Natural killer cell (primary cell): ENCODE results near the gene FAM219A. TPM values are rescaled to one million over a fixed set of nuclear protein-coding genes. Genes with fewer than 3 reads are reported as not detected.

Experiments
- ATAC-seq, 3 donors: fragments of 150-1000 bp in 2 of 3; fragments of 200-7000 bp in 1 of 3; cut with Tn5 transposase; 1 replicate in 1 of 3; 2 replicates in 2 of 3; pipeline ENCODE4 v1.10.0; 2021; ENCODE audit warnings: mild to moderate bottlenecking in 2 of 3, moderate library complexity in 2 of 3
- DNase-seq, 2 donors: peaks; one replicate each; pipeline versions ENCODE4 v3.0.0 to v3.0.0-alpha.2; 2013 to 2021; ENCODE audit warnings: mixed read lengths in 1 of 2
- H3K27ac ChIP-seq: one replicate; pipeline ENCODE4 v1.5.1; 2013; ENCODE audit warnings: mild to moderate bottlenecking, low read length
- H3K27me3 ChIP-seq: one replicate; pipeline ENCODE4 v1.6.1; 2013; ENCODE audit warnings: low read length; ENCODE audit not compliant: control insufficient read depth, insufficient read depth
- H3K36me3 ChIP-seq: one replicate; pipeline ENCODE4 v1.6.1; 2013; ENCODE audit warnings: low read length; ENCODE audit not compliant: control insufficient read depth, insufficient read depth
- H3K4me1 ChIP-seq: one replicate; pipeline ENCODE4 v1.6.1; 2013; ENCODE audit warnings: low read length; ENCODE audit not compliant: control insufficient read depth, insufficient read depth
- H3K4me3 ChIP-seq: one replicate; pipeline ENCODE4 v1.5.1; 2013; ENCODE audit warnings: low read length
- H3K9me3 ChIP-seq: one replicate; pipeline ENCODE4 v1.6.1; 2013; ENCODE audit warnings: low read length; ENCODE audit not compliant: control insufficient read depth, insufficient read depth
- H3K27ac Mint-ChIP-seq, 2 donors: one replicate each; pipeline ENCODE4 v1.8.0; 2022; ENCODE audit warnings: mild to moderate bottlenecking in 2 of 2, mixed read lengths in 2 of 2, moderate library complexity in 1 of 2
- H3K27me3 Mint-ChIP-seq, 2 donors: one replicate each; pipeline ENCODE4 v1.8.0; 2022; ENCODE audit warnings: low read depth in 2 of 2, mixed read lengths in 2 of 2
- H3K36me3 Mint-ChIP-seq: one replicate; pipeline ENCODE4 v1.8.0; 2022; ENCODE audit warnings: mixed read lengths
- H3K4me1 Mint-ChIP-seq, 2 donors: one replicate each; pipeline ENCODE4 v1.8.0; 2022; ENCODE audit warnings: mixed read lengths in 2 of 2
- H3K4me3 Mint-ChIP-seq: one replicate; pipeline ENCODE4 v1.8.0; 2022; ENCODE audit warnings: mild to moderate bottlenecking, moderate library complexity, mixed read lengths
- H3K9me3 Mint-ChIP-seq, 2 donors: one replicate each; pipeline ENCODE4 v1.8.0; 2022; ENCODE audit warnings: mixed read lengths in 2 of 2
- CTCF ChIP-seq: fragments of 200-600 bp; IDR thresholded peaks from one replicate; pipeline ENCODE4 v1.8.0; 2022; ENCODE audit warnings: antibody characterized with exemption
- WGBS: methylation state at CpG from one replicate; pipeline ENCODE4 v1.1.7; 2013; ENCODE audit warnings: missing lambda C conversion rate; ENCODE audit not compliant: insufficient coverage; 5-methylcytosine and 5-hydroxymethylcytosine counted together
- intact Hi-C: fragments of 100-400 bp; cut with micrococcal nuclease; formaldehyde crosslinking; loops from one replicate; pipeline ENCODE4 v1.14.2; 2022
- total RNA-seq, 4 donors: library from RNA; stranded (reverse); fragments of 120-200 nt in 1 of 4; gene quantifications; one replicate each; pipeline versions ENCODE4 v1.2.3 to v1.2.4, GENCODE V29; 2013 to 2022

The FAM219A gene
- total RNA-seq, 3 donors from 2014 or later (not counting 1 experiment from before 2014, with no cell fraction given), result 18.9 to 20.6 (median 19.2) TPM

GRCh38 chr9:34380034-34380510 is 78.3 kb downstream of the FAM219A start:
- Mint-ChIP-seq H3K27ac (peak overlapping the region; percentile 1 to 72), H3K27me3 (peaks cover 5 to 11% of the 10 kb centered on the region in 2 donors)

GRCh38 chr9:34379334-34380033 is 78.9 kb downstream of the FAM219A start:
- peaks cover 44 to 49% of the 10 kb centered on the region in 2 donors for H3K4me1 Mint-ChIP-seq

More at GRCh38 chr9:34380034-34380510, 78.3 kb downstream of the FAM219A start:
- WGBS, result 26% methylated on average over 24 of the region's 24 CpGs
- Histone ChIP-seq H3K27me3 (no peaks in the 10 kb centered on the region), H3K4me1 (peaks cover 44% of the 10 kb centered on the region), H3K27ac (no peak overlapping the region), H3K36me3 (no peaks in the 10 kb centered on the region), H3K9me3 (no peaks in the 10 kb centered on the region), H3K4me3 (peak overlapping the region; percentile 34)
- Mint-ChIP-seq H3K4me3 (peak overlapping the region; percentile 87), H3K36me3 (no peaks in the 10 kb centered on the region), H3K9me3 (no peaks in the 10 kb centered on the region), H3K4me1 (peaks cover 44 to 47% of the 10 kb centered on the region in 2 donors)
- intact Hi-C loops, result loop anchor here (2.0 kb wide), 1 partner anchor 79 kb away; the partner anchor contains the start of genes DNAI1 and FAM219A
- DNase-seq (peak in 1 of 2 donors; percentile 39), ATAC-seq (no peak)
- no peak for TF ChIP-seq CTCF

GRCh38 chr9:34378376-34379060 is 79.9 kb downstream of the FAM219A start:
- peaks cover 44% of the 10 kb centered on the region for H3K4me1 ChIP-seq
- no peaks in the 10 kb centered on the region for H3K27me3 ChIP-seq
- intact Hi-C loops, result loop anchor here (5.0 to 10.0 kb wide), 3 partner anchors 251 to 561 kb away; partner anchors contain the start of genes DCAF12, UBAP2 and UBE2R2
- Mint-ChIP-seq H3K4me3 (peak overlapping the region; percentile 43), H3K9me3 (no peaks in the 10 kb centered on the region), H3K27ac (peak overlapping the region in 1 of 2 donors; percentile 15), H3K36me3 (no peaks in the 10 kb centered on the region), H3K4me1 (peaks cover 44 to 49% of the 10 kb centered on the region in 2 donors), H3K27me3 (peaks cover 5 to 6% of the 10 kb centered on the region in 2 donors)
- ATAC-seq (no peak), DNase-seq (no peak)
- 90% methylated on average over 3 of the region's 3 CpGs for WGBS
- H3K36me3 ChIP-seq, result no peaks in the 10 kb centered on the region
- TF ChIP-seq CTCF, result no peak
- H3K27ac ChIP-seq, result no peak overlapping the region
- no peaks in the 10 kb centered on the region for H3K9me3 ChIP-seq
- H3K4me3 ChIP-seq, result no peak overlapping the region

More at GRCh38 chr9:34379334-34380033, 78.9 kb downstream of the FAM219A start:
- intact Hi-C loops, result loop anchor here (2.0 to 10.0 kb wide), 4 partner anchors 79 to 562 kb away; partner anchors contain the start of genes DCAF12, DNAI1, FAM219A and UBAP2
- H3K9me3 Mint-ChIP-seq, result no peaks in the 10 kb centered on the region
- H3K27me3 ChIP-seq, result no peaks in the 10 kb centered on the region
- no peaks in the 10 kb centered on the region for H3K36me3 ChIP-seq
- H3K27ac Mint-ChIP-seq, result peak overlapping the region; percentile 1 to 72
- ATAC-seq, result peak; percentile 48 to 67 (median 52)
- no peak overlapping the region for H3K27ac ChIP-seq
- DNase-seq, result peak; percentile 78 to 95
- peak; percentile 92 for TF ChIP-seq CTCF
- no peaks in the 10 kb centered on the region for H3K36me3 Mint-ChIP-seq
- H3K4me1 ChIP-seq, result peaks cover 44% of the 10 kb centered on the region
- WGBS, result 3% methylated on average over 35 of the region's 35 CpGs
- H3K27me3 Mint-ChIP-seq, result peaks cover 5 to 11% of the 10 kb centered on the region in 2 donors
- peak overlapping the region; percentile 34 for H3K4me3 ChIP-seq
- H3K4me3 Mint-ChIP-seq, result peak overlapping the region; percentile 87
- H3K9me3 ChIP-seq, result no peaks in the 10 kb centered on the region
